ENCODE data around the gene TRIM59. TPM values are rescaled to one million over a fixed set of nuclear protein-coding genes. Genes with fewer than 3 reads are reported as not detected.

The TRIM59 gene
- total and polyA plus RNA-seq, 2 donors (not counting 1 experiment from before 2014, with no cell fraction given) = 5.0 to 22.0 TPM

DNA sequence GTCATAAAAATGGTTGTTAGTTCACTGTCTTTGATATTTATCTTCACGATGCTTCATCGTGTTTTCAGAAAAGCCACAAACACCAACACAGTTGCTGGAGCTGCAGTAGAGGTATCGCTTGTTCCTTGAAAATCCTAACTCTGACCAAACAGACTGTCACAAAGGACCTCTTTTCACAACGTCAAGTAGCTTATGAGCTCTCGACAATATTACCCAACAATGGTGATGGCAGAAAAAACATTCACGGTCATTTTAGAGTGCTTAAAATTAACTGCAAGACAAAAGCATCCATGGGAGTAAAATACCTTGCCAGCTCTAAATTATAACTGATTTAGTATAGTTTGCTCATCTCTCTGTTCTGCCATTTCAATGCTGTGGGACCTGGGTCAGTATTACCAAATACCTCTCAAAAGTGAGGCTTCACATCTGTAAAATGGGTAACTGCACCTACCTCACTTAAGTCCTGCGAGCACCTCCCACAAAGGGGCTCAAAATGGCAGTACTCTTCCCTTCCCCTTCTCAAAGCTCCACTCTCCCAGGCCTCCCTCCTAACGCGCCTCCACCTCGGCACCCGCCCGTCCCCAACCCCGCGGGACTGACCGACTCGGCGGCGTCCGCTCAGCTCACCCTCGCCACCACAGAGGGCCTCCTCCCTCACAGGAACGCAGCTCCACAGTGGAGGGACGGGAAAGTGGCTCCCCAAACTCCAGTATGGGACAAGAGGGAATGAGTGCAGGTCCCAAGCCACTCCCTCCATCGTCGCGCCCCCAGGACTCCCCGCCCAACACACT lies 546 bp downstream of the TRIM59 start:
- Histone ChIP-seq H3K79me2 (ENCODE audit: control insufficient read depth, insufficient read depth, low read length) (peaks cover 47% of the 10 kb centered on the region), H3K27me3 (replicated peaks in 1 of 4; ENCODE audit: control extremely low read depth in 1 of 4, control insufficient read depth in 3 of 4, insufficient read depth in 4 of 4, low read length in 3 of 4) (peaks cover 0 to 3% (median 0%) of the 10 kb centered on the region in 4 experiments), H3K9me3 (ENCODE audit: control extremely low read depth in 1 of 3, control insufficient read depth in 2 of 3, insufficient read depth in 1 of 3, low read length in 2 of 3) (peaks cover 0 to 10% (median 0%) of the 10 kb centered on the region in 3 donors), H3K9ac (ENCODE audit: low read length) (peak overlapping the region; percentile 97), H3K36me3 (replicated peaks in 1 of 2; ENCODE audit: control extremely low read depth in 1 of 2, control insufficient read depth in 1 of 2, extremely low read depth in 1 of 2, insufficient read depth in 2 of 2, low read length in 1 of 2) (no peaks in the 10 kb centered on the region), H2AFZ (ENCODE audit: insufficient read depth, low read depth, low read length, poor library complexity, severe bottlenecking) (peak overlapping the region; percentile 100), H3K27ac (ENCODE audit: low read length in 2 of 2) (peak overlapping the region; percentile 70 to 84), H3K4me2 (replicated peaks; ENCODE audit: low read depth, low read length, poor library complexity, severe bottlenecking) (peak overlapping the region; percentile 92), H3K4me3 (ENCODE audit: control extremely low read depth in 1 of 5, extremely low read depth in 1 of 5, insufficient read depth in 1 of 5, low read depth in 2 of 5, low read length in 4 of 5) (peak overlapping the region; percentile 84 to 99 (median 95)), H3K4me1 (ENCODE audit: control insufficient read depth in 2 of 2, insufficient read depth in 2 of 2, low read length in 2 of 2) (peaks cover 16 to 18% of the 10 kb centered on the region in 2 donors), H4K20me1 (ENCODE audit: control insufficient read depth, insufficient read depth, low read length, poor library complexity, severe bottlenecking) (no peaks in the 10 kb centered on the region)
- peaks cover 35% of the 10 kb centered on the region for H3K4me1 Mint-ChIP-seq
- WGBS (ENCODE audit: insufficient coverage) = under 1% methylated on average over 14 of the region's 26 CpGs
- no peaks in the 10 kb centered on the region for H3K27me3 Mint-ChIP-seq
- intact Hi-C loops (cut with micrococcal nuclease) = loop anchor here (1.0 to 10.0 kb wide), 6 partner anchors 38 to 776 kb away; partner anchors contain the start of genes IFT80, KPNA4, NMD3 and PPM1L
- no peaks in the 10 kb centered on the region for H3K9me3 Mint-ChIP-seq (ENCODE audit: insufficient read depth)
- H3K4me3 Mint-ChIP-seq = peak overlapping the region; percentile 95
- H3K27ac Mint-ChIP-seq = peak overlapping the region; percentile 91
- TF ChIP-seq EZH2 (IDR thresholded peaks at IDR 0.05; ENCODE audit: borderline replicate concordance, insufficient read depth, low read depth, low read length, poor library complexity, severe bottlenecking) = no peak
- TF ChIP-seq, protein P1, sequence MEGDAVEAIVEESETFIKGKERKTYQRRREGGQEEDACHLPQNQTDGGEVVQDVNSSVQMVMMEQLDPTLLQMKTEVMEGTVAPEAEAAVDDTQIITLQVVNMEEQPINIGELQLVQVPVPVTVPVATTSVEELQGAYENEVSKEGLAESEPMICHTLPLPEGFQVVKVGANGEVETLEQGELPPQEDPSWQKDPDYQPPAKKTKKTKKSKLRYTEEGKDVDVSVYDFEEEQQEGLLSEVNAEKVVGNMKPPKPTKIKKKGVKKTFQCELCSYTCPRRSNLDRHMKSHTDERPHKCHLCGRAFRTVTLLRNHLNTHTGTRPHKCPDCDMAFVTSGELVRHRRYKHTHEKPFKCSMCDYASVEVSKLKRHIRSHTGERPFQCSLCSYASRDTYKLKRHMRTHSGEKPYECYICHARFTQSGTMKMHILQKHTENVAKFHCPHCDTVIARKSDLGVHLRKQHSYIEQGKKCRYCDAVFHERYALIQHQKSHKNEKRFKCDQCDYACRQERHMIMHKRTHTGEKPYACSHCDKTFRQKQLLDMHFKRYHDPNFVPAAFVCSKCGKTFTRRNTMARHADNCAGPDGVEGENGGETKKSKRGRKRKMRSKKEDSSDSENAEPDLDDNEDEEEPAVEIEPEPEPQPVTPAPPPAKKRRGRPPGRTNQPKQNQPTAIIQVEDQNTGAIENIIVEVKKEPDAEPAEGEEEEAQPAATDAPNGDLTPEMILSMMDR (IDR thresholded peaks at IDR 0.05) = no peak
- CTCF ChIA-PET = interaction anchor here (0.6 to 3.3 kb wide), 5 partner anchors 11 to 417 kb away, joined by 3 to 16 read pairs (median 3); no protein-coding TSS in a partner anchor
- ATAC-seq (ENCODE audit: low read depth) (peak; percentile 23), DNase-seq (no peak)
- POLR2A ChIA-PET = interaction anchor here (1.0 to 1.5 kb wide), 2 partner anchors 49 to 306 kb away, joined by 4 read pairs; partner anchors contain the start of gene SMC4

DNA sequence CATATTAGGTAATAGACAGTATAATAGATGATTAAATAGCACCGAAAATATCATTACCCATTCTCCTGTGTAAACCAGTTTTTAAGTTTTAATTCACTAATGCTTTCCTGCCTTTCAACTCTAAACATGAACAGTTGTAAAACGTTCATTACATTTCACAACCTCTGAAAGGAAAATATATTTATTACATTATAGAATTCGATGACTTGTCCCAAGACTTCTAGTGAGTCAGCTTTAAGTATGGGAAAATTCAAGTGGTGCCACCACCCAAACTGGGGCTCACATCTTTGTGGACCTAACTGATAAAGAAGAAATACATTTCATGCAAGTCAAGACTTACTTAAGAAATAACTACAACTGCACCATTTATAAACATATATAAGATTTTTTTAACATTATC lies 2.0 kb downstream of the TRIM59 start:
- no peak overlapping the region for H3K27ac Mint-ChIP-seq
- ATAC-seq (ENCODE audit: low read depth) (no peak), DNase-seq (no peak)
- peaks cover 0 to 10% (median 0%) of the 10 kb centered on the region in 3 donors for H3K9me3 ChIP-seq (ENCODE audit: control extremely low read depth in 1 of 3, control insufficient read depth in 2 of 3, insufficient read depth in 1 of 3, low read length in 2 of 3)
- peaks cover 36% of the 10 kb centered on the region for H3K4me1 Mint-ChIP-seq
- H3K27ac ChIP-seq (ENCODE audit: low read length in 2 of 2) = no peak overlapping the region
- TF ChIP-seq, protein P1 (IDR thresholded peaks at IDR 0.05) = no peak
- no peak for TF ChIP-seq EZH2 (IDR thresholded peaks at IDR 0.05; ENCODE audit: borderline replicate concordance, insufficient read depth, low read depth, low read length, poor library complexity, severe bottlenecking)
- ChIA-PET POLR2A (no interaction called here), CTCF (no interaction called here)
- H3K4me3 Mint-ChIP-seq = no peak overlapping the region
- H3K27me3 Mint-ChIP-seq = no peaks in the 10 kb centered on the region
- H2AFZ ChIP-seq (ENCODE audit: insufficient read depth, low read depth, low read length, poor library complexity, severe bottlenecking) = no peak overlapping the region
- peak overlapping the region; percentile 92 for H3K4me2 ChIP-seq (replicated peaks; ENCODE audit: low read depth, low read length, poor library complexity, severe bottlenecking)
- H3K4me1 ChIP-seq (ENCODE audit: control insufficient read depth in 2 of 2, insufficient read depth in 2 of 2, low read length in 2 of 2) = peaks cover 16 to 18% of the 10 kb centered on the region in 2 donors
- H3K4me3 ChIP-seq (ENCODE audit: control extremely low read depth in 1 of 5, extremely low read depth in 1 of 5, insufficient read depth in 1 of 5, low read depth in 2 of 5, low read length in 4 of 5) = no peak overlapping the region
- no peak overlapping the region for H3K9ac ChIP-seq (ENCODE audit: low read length)
- no peaks in the 10 kb centered on the region for H4K20me1 ChIP-seq (ENCODE audit: control insufficient read depth, insufficient read depth, low read length, poor library complexity, severe bottlenecking)
- H3K79me2 ChIP-seq (ENCODE audit: control insufficient read depth, insufficient read depth, low read length) = peaks cover 60% of the 10 kb centered on the region
- no peaks in the 10 kb centered on the region for H3K9me3 Mint-ChIP-seq (ENCODE audit: insufficient read depth)
- intact Hi-C loops (cut with micrococcal nuclease) = loop anchor here (5.0 to 10.0 kb wide), 3 partner anchors 40 to 777 kb away; partner anchors contain the start of genes NMD3 and PPM1L
- no peaks in the 10 kb centered on the region for H3K36me3 ChIP-seq (replicated peaks in 1 of 2; ENCODE audit: control extremely low read depth in 1 of 2, control insufficient read depth in 1 of 2, extremely low read depth in 1 of 2, insufficient read depth in 2 of 2, low read length in 1 of 2)
- WGBS (ENCODE audit: insufficient coverage) = no CpG with 5 or more reads among the region's 3 CpGs
- H3K27me3 ChIP-seq (replicated peaks in 1 of 4; ENCODE audit: control extremely low read depth in 1 of 4, control insufficient read depth in 3 of 4, insufficient read depth in 4 of 4, low read length in 3 of 4) = peaks cover 0 to 3% (median 0%) of the 10 kb centered on the region in 4 experiments

Measured in B cell (primary cell).